ENCODE results near the gene UBE2J2.

- no peak for TF ChIP-seq POLR2A (IDR thresholded peaks at IDR 0.05)
- TF ChIP-seq CTCF (IDR thresholded peaks at IDR 0.05), result no peak
These were observed 31.8 kb upstream of the UBE2J2 start for GRCh38 chr1:1305300-1306069.
